Spleen (tissue), 11 donors: ENCODE results near the gene TMEM130. TPM values are rescaled to one million over a fixed set of nuclear protein-coding genes. Genes with fewer than 3 reads are reported as not detected.

Experiments used
- DNase-seq: peaks from one replicate; pipeline ENCODE4 v3.0.0-alpha.2; 2020
- H3K27ac ChIP-seq, 8 donors: fragments of 200-600 bp; sonication (generic) in 7 of 8; 1 replicate in 4 of 8; 2 replicates in 4 of 8; pipeline versions ENCODE4 v1.5.0 to v1.8.0; 2016 to 2021; ENCODE audit warnings: inconsistent platforms in 4 of 8, mild to moderate bottlenecking in 4 of 8, moderate library complexity in 1 of 8
- H3K27me3 ChIP-seq, 7 donors: fragments of 200-600 bp; sonication (generic) in 6 of 7; replicated peaks in 1 of 7; 1 replicate in 4 of 7; 2 replicates in 3 of 7; pipeline versions ENCODE4 v1.5.0 to v1.8.0; 2016 to 2021; ENCODE audit warnings: inconsistent platforms in 3 of 7, mild to moderate bottlenecking in 1 of 7
- H3K36me3 ChIP-seq, 6 donors: fragments of 200-600 bp; sonication (generic) in 5 of 6; 1 replicate in 4 of 6; 2 replicates in 2 of 6; pipeline versions ENCODE4 v1.5.0 to v1.8.0; 2016 to 2021; ENCODE audit warnings: inconsistent platforms in 2 of 6
- H3K4me1 ChIP-seq, 6 donors: fragments of 200-600 bp; sonication (generic) in 5 of 6; 1 replicate in 3 of 6; 2 replicates in 3 of 6; pipeline versions ENCODE4 v1.5.0 to v1.8.0; 2016 to 2021; ENCODE audit warnings: inconsistent platforms in 3 of 6
- H3K4me3 ChIP-seq, 8 donors: fragments of 200-600 bp; sonication (generic) in 7 of 8; 1 replicate in 4 of 8; 2 replicates in 4 of 8; pipeline versions ENCODE4 v1.5.0 to v1.8.0; 2016 to 2021; ENCODE audit warnings: inconsistent platforms in 4 of 8, mild to moderate bottlenecking in 4 of 8, moderate library complexity in 2 of 8
- H3K9me3 ChIP-seq, 8 donors: fragments of 200-600 bp; sonication (generic) in 7 of 8; 1 replicate in 4 of 8; 2 replicates in 4 of 8; pipeline versions ENCODE4 v1.5.0 to v1.8.0; 2016 to 2021; ENCODE audit warnings: inconsistent platforms in 4 of 8
- POLR2A ChIP-seq, 3 donors: fragments of 450-650 bp; IDR thresholded peaks; one replicate each; pipeline ENCODE4 v1.5.1; 2017; ENCODE audit warnings: antibody characterized with exemption in 3 of 3, mild to moderate bottlenecking in 1 of 3
- POLR2AphosphoS5 ChIP-seq, 3 donors: sonication (generic); formaldehyde crosslinking; IDR thresholded peaks; one replicate each; pipeline ENCODE4 v1.5.1; 2017; ENCODE audit warnings: antibody characterized with exemption in 3 of 3
- WGBS, 5 donors: extraction: QIAGEN DNeasy Blood & Tissue Kit in 3 of 5; methylation state at CpG; one replicate each; pipeline versions ENCODE4 v1.1.5 to v1.1.7; 2013 to 2018; 5-methylcytosine and 5-hydroxymethylcytosine counted together
- intact Hi-C: fragments of 100-400 bp; cut with DNase I; formaldehyde crosslinking; loops from one replicate; pipeline ENCODE4 v1.15.0; 2023; ENCODE audit warnings: low total_unique reads
- polyA plus RNA-seq, 3 donors: library from polyadenylated mRNA; stranded (reverse); fragments of 200-250 nt; gene quantifications; one replicate each; pipeline ENCODE4 v1.2.1, GENCODE V29; 2013
- total RNA-seq, 7 donors: library from RNA; depleted of rRNA in 3 of 7; stranded (reverse); fragments of >200 nt in 3 of 7; fragmentation: NEBNext Ultra II Directional in 4 of 7; extraction: Animal tissue kit (Norgen Biotek cat#: 25700) in 4 of 7; gene quantifications; one replicate each; pipeline versions ENCODE4 v1.1.0 to v1.2.1, GENCODE V29; 2016 to 2021
- TF ChIP-seq, protein P1 (sequence below), 11 experiments: fragments of 200-600 bp in 7 of 11; fragments of 450-650 bp in 4 of 11; sonication (generic) in 4 of 11; IDR thresholded peaks in 8 of 11; conservative IDR thresholded peaks in 3 of 11; 1 replicate in 7 of 11; 2 replicates in 4 of 11; pipeline versions ENCODE4 v1.4.0 to v1.8.0; 2016 to 2021; ENCODE audit warnings: antibody characterized with exemption in 11 of 11, inconsistent platforms in 4 of 11, mild to moderate bottlenecking in 1 of 11
- donor health status: healthy with polysubstance abuse.
- donor health status: DM: no; HTN: no; CAD: no; lungs with moderate emphysema.
- donor health status: DM: no; HTN: no; CAD: no.
- donor health status: Bipolar disorder and iron deficiency.
- donor health status: healthy.
- donor health status: DM: no; HTN: no; CAD: no.
- donor health status: DM: yes; HTN: yes; CAD: no.

TMEM130 gene
- total and polyA plus RNA-seq, 10 donors = 0.11 to 0.55 (median 0.37) TPM; not detected in 3

GRCh38 chr7:98863601-98864000 is 6.2 kb downstream of the TMEM130 start:
- TF ChIP-seq POLR2AphosphoS5 (IDR thresholded peaks at IDR 0.05) (no peak), POLR2A (IDR thresholded peaks at IDR 0.05) (no peak)
- TF ChIP-seq, protein P1, sequence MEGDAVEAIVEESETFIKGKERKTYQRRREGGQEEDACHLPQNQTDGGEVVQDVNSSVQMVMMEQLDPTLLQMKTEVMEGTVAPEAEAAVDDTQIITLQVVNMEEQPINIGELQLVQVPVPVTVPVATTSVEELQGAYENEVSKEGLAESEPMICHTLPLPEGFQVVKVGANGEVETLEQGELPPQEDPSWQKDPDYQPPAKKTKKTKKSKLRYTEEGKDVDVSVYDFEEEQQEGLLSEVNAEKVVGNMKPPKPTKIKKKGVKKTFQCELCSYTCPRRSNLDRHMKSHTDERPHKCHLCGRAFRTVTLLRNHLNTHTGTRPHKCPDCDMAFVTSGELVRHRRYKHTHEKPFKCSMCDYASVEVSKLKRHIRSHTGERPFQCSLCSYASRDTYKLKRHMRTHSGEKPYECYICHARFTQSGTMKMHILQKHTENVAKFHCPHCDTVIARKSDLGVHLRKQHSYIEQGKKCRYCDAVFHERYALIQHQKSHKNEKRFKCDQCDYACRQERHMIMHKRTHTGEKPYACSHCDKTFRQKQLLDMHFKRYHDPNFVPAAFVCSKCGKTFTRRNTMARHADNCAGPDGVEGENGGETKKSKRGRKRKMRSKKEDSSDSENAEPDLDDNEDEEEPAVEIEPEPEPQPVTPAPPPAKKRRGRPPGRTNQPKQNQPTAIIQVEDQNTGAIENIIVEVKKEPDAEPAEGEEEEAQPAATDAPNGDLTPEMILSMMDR (IDR thresholded peaks at IDR 0.05 in 8 of 11, conservative IDR thresholded peaks at IDR 0.05 in 3 of 11) = no peak
- DNase-seq = no peak
- Histone ChIP-seq H3K9me3 (no peaks in the 10 kb centered on the region), H3K4me3 (no peak overlapping the region), H3K4me1 (peaks cover 0 to under 1% (median 0%) of the 10 kb centered on the region in 6 donors), H3K27me3 (peaks cover 0 to 48% (median 5%) of the 10 kb centered on the region in 7 donors), H3K27ac (no peak overlapping the region), H3K36me3 (no peaks in the 10 kb centered on the region)
- 64 to 97% (median 84%) methylated on average over 2 of the region's 2 CpGs for WGBS, 5 donors
- intact Hi-C loops = no loop called here

DNA sequence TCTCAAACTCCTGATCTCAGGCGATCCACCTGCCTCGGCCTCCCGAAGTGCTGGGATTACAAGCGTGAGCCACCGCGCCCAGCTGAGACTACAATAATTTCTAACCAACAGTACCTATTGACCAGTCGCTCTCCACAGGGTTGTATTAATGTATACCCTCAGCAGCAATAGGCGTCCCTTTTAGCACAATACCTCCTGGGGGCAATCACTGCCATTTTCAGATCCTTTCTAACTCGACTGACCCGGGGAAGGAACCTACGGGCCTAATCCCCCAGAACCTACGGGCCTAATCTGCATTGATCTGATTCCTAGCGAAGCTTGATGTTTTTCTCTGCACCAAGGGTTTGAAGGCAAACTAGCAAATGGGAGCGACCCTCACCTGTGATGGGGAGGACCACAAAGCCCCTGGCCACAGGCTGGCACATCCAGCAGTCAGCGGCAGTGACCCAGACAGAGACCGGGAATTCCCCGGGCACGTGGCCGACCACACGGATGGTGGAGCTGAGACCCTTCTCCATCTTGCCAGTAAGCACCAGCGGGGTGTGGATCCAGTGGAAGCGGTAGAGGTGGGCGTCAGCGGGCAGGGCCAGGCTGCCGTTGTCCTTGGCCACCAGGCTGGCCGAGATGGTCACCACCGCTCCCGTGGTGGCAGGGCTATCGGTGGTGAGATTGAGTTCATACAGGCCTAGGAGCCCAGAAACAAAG is 6.9 kb downstream of the TMEM130 start:
- no peak overlapping the region for H3K27ac ChIP-seq
- peak; percentile 64 for DNase-seq
- no peaks in the 10 kb centered on the region for H3K4me1 ChIP-seq
- no peak for TF ChIP-seq POLR2AphosphoS5 (IDR thresholded peaks at IDR 0.05)
- TF ChIP-seq, protein P1 (IDR thresholded peaks at IDR 0.05 in 8 of 11, conservative IDR thresholded peaks at IDR 0.05 in 3 of 11) = no peak
- TF ChIP-seq POLR2A (IDR thresholded peaks at IDR 0.05) = no peak
- no peaks in the 10 kb centered on the region for H3K36me3 ChIP-seq
- H3K4me3 ChIP-seq = no peak overlapping the region
- H3K27me3 ChIP-seq = peaks cover 0 to 41% (median 0%) of the 10 kb centered on the region in 7 donors
- no peaks in the 10 kb centered on the region for H3K9me3 ChIP-seq
- 91 to 96% (median 94%) methylated on average over 29 of the region's 29 CpGs for WGBS, 5 donors
- intact Hi-C loops = no loop called here

GRCh38 chr7:98862203-98862602 is 7.6 kb downstream of the TMEM130 start:
- no peak for DNase-seq
- 67 to 92% (median 83%) methylated on average over 3 to 4 of the region's 4 CpGs for WGBS, 5 donors
- no peak for TF ChIP-seq POLR2AphosphoS5 (IDR thresholded peaks at IDR 0.05)
- TF ChIP-seq, protein P1 (IDR thresholded peaks at IDR 0.05 in 8 of 11, conservative IDR thresholded peaks at IDR 0.05 in 3 of 11) = no peak
- no peak for TF ChIP-seq POLR2A (IDR thresholded peaks at IDR 0.05)
- Histone ChIP-seq H3K4me3 (no peak overlapping the region), H3K36me3 (no peaks in the 10 kb centered on the region), H3K9me3 (no peaks in the 10 kb centered on the region), H3K27me3 (peaks cover 0 to 34% (median 0%) of the 10 kb centered on the region in 7 donors), H3K4me1 (no peaks in the 10 kb centered on the region), H3K27ac (no peak overlapping the region)
- intact Hi-C loops = no loop called here

- intact Hi-C loops = no loop called here
- Histone ChIP-seq H3K27me3 (peaks cover 0 to 22% (median 0%) of the 10 kb centered on the region in 7 donors), H3K9me3 (no peaks in the 10 kb centered on the region), H3K4me3 (no peak overlapping the region), H3K4me1 (no peaks in the 10 kb centered on the region), H3K36me3 (no peaks in the 10 kb centered on the region), H3K27ac (no peak overlapping the region)
- DNase-seq = no peak
- TF ChIP-seq POLR2A (IDR thresholded peaks at IDR 0.05) = no peak
- TF ChIP-seq POLR2AphosphoS5 (IDR thresholded peaks at IDR 0.05) = no peak
- TF ChIP-seq, protein P1 (IDR thresholded peaks at IDR 0.05 in 8 of 11, conservative IDR thresholded peaks at IDR 0.05 in 3 of 11) = no peak
- WGBS, 5 donors = 42 to 59% (median 47%) methylated on average over 12 of the region's 12 CpGs
Observed at GRCh38 chr7:98860071-98860470, 9.7 kb downstream of the TMEM130 start.
